Tibial nerve (tissue), 4 donors: ENCODE results near the gene BRINP2.

ENCODE experiments used
- CTCF ChIP-seq, 5 experiments: fragments of 200-600 bp in 3 of 5; fragments of 450-650 bp in 2 of 5; sonication (generic) in 3 of 5; IDR thresholded peaks; one replicate each; pipeline ENCODE4 v1.5.1; 2016 to 2019; ENCODE audit warnings: antibody characterized with exemption in 5 of 5, mild to moderate bottlenecking in 3 of 5, moderate library complexity in 2 of 5
- EP300 ChIP-seq, 2 donors: sonication (generic); formaldehyde crosslinking; IDR thresholded peaks; one replicate each; pipeline ENCODE4 v1.6.1; 2017; ENCODE audit warnings: antibody characterized with exemption in 2 of 2, mild to moderate bottlenecking in 1 of 2

DNA sequence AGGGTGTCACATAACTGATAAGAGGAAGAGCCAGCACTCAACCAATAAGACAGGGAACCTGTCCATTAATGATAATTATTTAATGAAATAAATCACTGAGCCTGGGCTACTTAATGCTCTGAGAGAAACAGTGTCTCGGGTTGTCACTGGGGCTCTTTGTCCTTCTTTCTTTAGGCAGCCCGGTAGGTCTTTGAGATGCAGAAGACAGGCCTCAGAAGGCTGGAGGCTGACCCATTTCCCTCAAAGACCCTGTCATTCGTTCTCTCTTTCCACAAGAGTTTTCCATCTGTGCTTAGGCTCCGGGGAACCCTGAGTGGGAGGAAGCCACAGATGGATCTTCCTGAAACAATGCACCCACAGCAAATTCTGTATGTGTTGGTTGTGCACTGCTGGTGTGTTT is 68.2 kb downstream of the BRINP2 start:
- TF ChIP-seq CTCF (IDR thresholded peaks at IDR 0.05) = no peak
- no peak for TF ChIP-seq EP300 (IDR thresholded peaks at IDR 0.05)
